Nephron (organoid): ENCODE results near the gene SYP.
"Not testable (repeated sequence)": the region's sequence is repeated elsewhere in the genome, so short reads cannot be mapped to it uniquely, and the experiment has no call there.

ENCODE experiments used
- H3K27ac Mint-ChIP-seq, 3 experiments: 2 replicates each; pipeline ENCODE4 v1.8.0; 2020; ENCODE audit warnings: mixed read lengths in 3 of 3, mild to moderate bottlenecking in 2 of 3, moderate library complexity in 1 of 3
- H3K27me3 Mint-ChIP-seq: 2 replicates; pipeline ENCODE4 v1.8.0; 2021; ENCODE audit warnings: low read depth, mild to moderate bottlenecking, moderate library complexity, mixed read lengths
- H3K36me3 Mint-ChIP-seq: 2 replicates; pipeline ENCODE4 v1.8.0; 2020; ENCODE audit warnings: low read depth, mixed read lengths
- H3K4me1 Mint-ChIP-seq: 2 replicates; pipeline ENCODE4 v1.8.0; 2020; ENCODE audit warnings: mixed read lengths
- H3K4me3 Mint-ChIP-seq, 3 experiments: 2 replicates each; pipeline ENCODE4 v1.8.0; 2020; ENCODE audit warnings: mild to moderate bottlenecking in 3 of 3, mixed read lengths in 3 of 3, moderate library complexity in 2 of 3
- H3K9me3 Mint-ChIP-seq: 2 replicates; pipeline ENCODE4 v1.8.0; 2020; ENCODE audit warnings: mixed read lengths
- CTCF ChIP-seq, 3 experiments: fragments of 200-600 bp; sonication (generic); IDR thresholded peaks; one replicate each; pipeline ENCODE4 v1.5.0; 2021; ENCODE audit warnings: antibody characterized with exemption in 3 of 3; ENCODE audit not compliant: unreplicated experiment in 3 of 3

Gene SYP

GRCh38 chrX:49153467-49153866 lies 46.5 kb downstream of the SYP start:
- H3K9me3 Mint-ChIP-seq, result peaks cover 22% of the 10 kb centered on the region
- TF ChIP-seq CTCF (IDR thresholded peaks at IDR 0.05; ENCODE audit: unreplicated experiment in 3 of 3), result no peak
- H3K4me1 Mint-ChIP-seq, result no peaks in the 10 kb centered on the region
- H3K27ac Mint-ChIP-seq, result no peak overlapping the region
- H3K27me3 Mint-ChIP-seq, result peaks cover 9% of the 10 kb centered on the region
- no peaks in the 10 kb centered on the region for H3K36me3 Mint-ChIP-seq
- H3K4me3 Mint-ChIP-seq, result no peak overlapping the region

DNA sequence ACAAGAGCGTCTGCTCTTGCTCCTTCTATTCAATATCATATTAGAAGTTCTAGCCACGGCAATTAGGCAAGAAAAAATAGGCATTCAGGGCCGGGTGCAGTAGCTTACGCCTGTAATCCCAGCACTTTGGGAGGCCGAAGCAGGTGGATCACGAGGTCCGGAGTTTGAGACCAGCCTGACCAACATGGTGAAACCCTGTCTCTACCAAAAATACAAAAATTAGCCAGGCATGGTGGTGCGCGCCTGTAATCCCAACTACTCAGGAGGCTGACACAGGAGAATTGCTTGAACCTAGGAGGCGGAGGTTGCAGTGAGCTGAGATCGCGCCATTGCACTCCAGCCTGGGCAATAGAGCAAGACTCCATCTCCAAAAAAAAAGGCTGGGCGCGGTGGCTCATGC lies 50.7 kb downstream of the SYP start:
- H3K9me3 Mint-ChIP-seq, result peaks cover 20% of the 10 kb centered on the region
- H3K36me3 Mint-ChIP-seq, H3K4me3 Mint-ChIP-seq, H3K27me3 Mint-ChIP-seq, H3K4me1 Mint-ChIP-seq: not testable (repeated sequence)
- H3K27ac Mint-ChIP-seq, result peak overlapping the region; percentile 67 to 87 (median 87)

GRCh38 chrX:49148390-49149100 lies 51.4 kb downstream of the SYP start:
- H3K4me3 Mint-ChIP-seq, H3K36me3 Mint-ChIP-seq, H3K27me3 Mint-ChIP-seq, H3K4me1 Mint-ChIP-seq: not testable (repeated sequence)
- H3K9me3 Mint-ChIP-seq, result peaks cover 23% of the 10 kb centered on the region
- peak overlapping the region; percentile 67 to 87 (median 87) for H3K27ac Mint-ChIP-seq

DNA sequence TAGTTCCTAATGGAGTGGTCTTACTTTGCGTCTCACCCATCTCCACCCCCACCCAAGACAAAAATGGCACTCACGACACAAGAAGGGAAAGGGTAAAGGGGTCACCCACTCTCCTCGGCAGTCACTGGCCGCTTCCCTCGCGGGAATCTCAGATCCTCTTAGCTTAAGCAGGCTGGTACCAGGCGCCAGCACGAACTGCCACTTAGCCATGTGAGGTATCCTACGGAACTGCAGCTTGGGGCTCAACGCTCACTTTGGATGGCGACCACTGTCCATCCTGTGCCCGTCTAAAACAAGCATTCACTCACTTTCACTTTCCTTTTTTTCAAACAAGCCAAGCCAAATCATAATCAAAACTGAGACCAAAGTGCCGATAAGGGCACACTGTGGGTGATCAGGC lies 52.1 kb downstream of the SYP start:
- peaks cover 25% of the 10 kb centered on the region for H3K9me3 Mint-ChIP-seq
- H3K27me3 Mint-ChIP-seq, result no peaks in the 10 kb centered on the region
- H3K4me1 Mint-ChIP-seq, result no peaks in the 10 kb centered on the region
- no peaks in the 10 kb centered on the region for H3K36me3 Mint-ChIP-seq
- H3K4me3 Mint-ChIP-seq, result no peak overlapping the region
- TF ChIP-seq CTCF (IDR thresholded peaks at IDR 0.05; ENCODE audit: unreplicated experiment in 3 of 3), result no peak
- peak overlapping the region in 1 of 3 experiments; percentile 87 for H3K27ac Mint-ChIP-seq

DNA sequence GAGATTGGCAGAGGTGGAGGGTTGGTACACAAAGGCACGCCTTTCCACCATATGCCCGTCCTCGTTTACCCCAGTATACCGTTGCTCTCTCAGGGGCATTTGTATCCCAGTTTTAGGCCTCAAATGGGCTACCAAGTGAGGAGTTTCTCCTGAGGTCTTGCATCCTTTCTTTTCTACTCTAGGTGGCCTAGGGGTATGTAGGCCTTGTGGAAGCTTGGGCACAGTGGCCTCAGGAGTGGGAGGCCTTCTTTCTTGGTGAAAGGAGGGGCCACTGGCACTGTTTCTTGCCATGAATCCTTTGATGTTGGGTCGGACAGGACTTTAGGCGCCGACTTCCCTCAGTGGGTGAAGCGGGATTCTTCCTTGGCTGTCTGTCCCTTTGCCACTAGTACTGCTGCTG lies 52.7 kb downstream of the SYP start:
- Mint-ChIP-seq H3K27me3 (no peaks in the 10 kb centered on the region), H3K27ac (no peak overlapping the region), H3K9me3 (peaks cover 24% of the 10 kb centered on the region), H3K4me1 (no peaks in the 10 kb centered on the region), H3K4me3 (no peak overlapping the region), H3K36me3 (no peaks in the 10 kb centered on the region)
- no peak for TF ChIP-seq CTCF (IDR thresholded peaks at IDR 0.05; ENCODE audit: unreplicated experiment in 3 of 3)

- Mint-ChIP-seq H3K9me3 (peaks cover 30% of the 10 kb centered on the region), H3K36me3 (peaks cover 16% of the 10 kb centered on the region)
- H3K4me1 Mint-ChIP-seq, H3K27me3 Mint-ChIP-seq, H3K27ac Mint-ChIP-seq, H3K4me3 Mint-ChIP-seq: not testable (repeated sequence)
Observed at GRCh38 chrX:49143154-49143553, 56.8 kb downstream of the SYP start.

- Mint-ChIP-seq H3K9me3 (peaks cover 30% of the 10 kb centered on the region), H3K36me3 (peaks cover 16% of the 10 kb centered on the region)
- not testable (repeated sequence) for H3K27me3 Mint-ChIP-seq, H3K27ac Mint-ChIP-seq, H3K4me3 Mint-ChIP-seq, H3K4me1 Mint-ChIP-seq
Observed at GRCh38 chrX:49142264-49142663, 57.7 kb downstream of the SYP start.

DNA sequence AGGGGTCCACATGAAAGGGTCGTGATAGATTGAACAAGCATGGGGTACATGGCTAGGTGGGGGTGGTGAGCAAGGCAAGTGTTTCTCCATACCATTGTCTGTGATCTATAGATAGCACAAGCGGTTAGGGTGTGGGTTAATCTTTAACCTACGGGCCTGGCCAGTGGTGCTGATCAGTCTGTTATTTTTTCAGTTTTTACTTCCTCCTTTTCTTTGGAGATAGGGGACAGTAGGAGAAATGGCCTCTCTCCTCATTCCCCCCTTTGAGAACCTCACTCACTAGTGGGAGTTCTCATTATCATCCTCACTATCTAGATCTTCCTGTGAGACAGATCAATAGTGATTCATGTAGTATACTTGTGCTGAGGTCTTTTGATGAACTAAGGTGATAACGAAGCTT lies 60.3 kb downstream of the SYP start:
- H3K4me3 Mint-ChIP-seq, result no peak overlapping the region

More for the DNA sequence above, 60.3 kb downstream of the SYP start:
- Mint-ChIP-seq H3K27me3 (no peaks in the 10 kb centered on the region), H3K4me1 (no peaks in the 10 kb centered on the region), H3K27ac (no peak overlapping the region), H3K36me3 (peaks cover 20% of the 10 kb centered on the region), H3K9me3 (peaks cover 30% of the 10 kb centered on the region)
- TF ChIP-seq CTCF (IDR thresholded peaks at IDR 0.05; ENCODE audit: unreplicated experiment in 3 of 3), result no peak
